COLO829 (cell line): ENCODE data around the gene ARHGEF7.

Experiments used
- DNase-seq: peaks from one replicate; pipeline ENCODE4 v3.0.0; 2012; ENCODE audit warnings: low spot score

Gene ARHGEF7

GRCh38 chr13:111201304-111201940, 86.3 kb downstream of the ARHGEF7 start:
- DNase-seq: no peak

GRCh38 chr13:111202156-111202621, 87.1 kb downstream of the ARHGEF7 start:
- DNase-seq: no peak

GRCh38 chr13:111202745-111203144, 87.6 kb downstream of the ARHGEF7 start:
- DNase-seq: peak; percentile 43

GRCh38 chr13:111203736-111204389, 88.8 kb downstream of the ARHGEF7 start:
- no peak for DNase-seq

- no peak for DNase-seq
Measured at GRCh38 chr13:111204438-111205177, 89.5 kb downstream of the ARHGEF7 start.

GRCh38 chr13:111206148-111206547, 91.0 kb downstream of the ARHGEF7 start:
- no peak for DNase-seq

- peak; percentile 80 for DNase-seq
Measured at GRCh38 chr13:111209613-111210012, 94.5 kb downstream of the ARHGEF7 start.

GRCh38 chr13:111210091-111210490, 95.0 kb downstream of the ARHGEF7 start:
- DNase-seq: no peak

GRCh38 chr13:111210544-111211469, 95.7 kb downstream of the ARHGEF7 start:
- peak; percentile 72 for DNase-seq

GRCh38 chr13:111211789-111212516, 96.8 kb downstream of the ARHGEF7 start:
- DNase-seq: no peak

- DNase-seq: no peak
Measured at GRCh38 chr13:111212517-111212873, 97.4 kb downstream of the ARHGEF7 start.

GRCh38 chr13:111213964-111214726, 99.0 kb downstream of the ARHGEF7 start:
- DNase-seq: no peak

GRCh38 chr13:111215081-111216047, 100.3 kb downstream of the ARHGEF7 start:
- DNase-seq: no peak

- no peak for DNase-seq
Measured at GRCh38 chr13:111216166-111216960, 101.3 kb downstream of the ARHGEF7 start.

GRCh38 chr13:111217641-111218040, 102.5 kb downstream of the ARHGEF7 start:
- no peak for DNase-seq

- no peak for DNase-seq
Measured at GRCh38 chr13:111219280-111219679, 104.2 kb downstream of the ARHGEF7 start.

- no peak for DNase-seq
Measured at GRCh38 chr13:111219950-111220349, 104.8 kb downstream of the ARHGEF7 start.

- no peak for DNase-seq
Measured at GRCh38 chr13:111225166-111225565, 110.1 kb downstream of the ARHGEF7 start.
